Spleen (tissue), 11 donors: ENCODE results near the gene MAEA. TPM values are rescaled to one million over a fixed set of nuclear protein-coding genes. Genes with fewer than 3 reads are reported as not detected.

ENCODE experiments used
- DNase-seq: peaks from one replicate; pipeline ENCODE4 v3.0.0-alpha.2; 2020
- H3K27ac ChIP-seq, 8 donors: fragments of 200-600 bp; sonication (generic) in 7 of 8; 1 replicate in 4 of 8; 2 replicates in 4 of 8; pipeline versions ENCODE4 v1.5.0 to v1.8.0; 2016 to 2021; ENCODE audit warnings: inconsistent platforms in 4 of 8, mild to moderate bottlenecking in 4 of 8, moderate library complexity in 1 of 8
- H3K27me3 ChIP-seq, 7 donors: fragments of 200-600 bp; sonication (generic) in 6 of 7; replicated peaks in 1 of 7; 1 replicate in 4 of 7; 2 replicates in 3 of 7; pipeline versions ENCODE4 v1.5.0 to v1.8.0; 2016 to 2021; ENCODE audit warnings: inconsistent platforms in 3 of 7, mild to moderate bottlenecking in 1 of 7
- H3K36me3 ChIP-seq, 6 donors: fragments of 200-600 bp; sonication (generic) in 5 of 6; 1 replicate in 4 of 6; 2 replicates in 2 of 6; pipeline versions ENCODE4 v1.5.0 to v1.8.0; 2016 to 2021; ENCODE audit warnings: inconsistent platforms in 2 of 6
- H3K4me1 ChIP-seq, 6 donors: fragments of 200-600 bp; sonication (generic) in 5 of 6; 1 replicate in 3 of 6; 2 replicates in 3 of 6; pipeline versions ENCODE4 v1.5.0 to v1.8.0; 2016 to 2021; ENCODE audit warnings: inconsistent platforms in 3 of 6
- H3K4me3 ChIP-seq, 8 donors: fragments of 200-600 bp; sonication (generic) in 7 of 8; 1 replicate in 4 of 8; 2 replicates in 4 of 8; pipeline versions ENCODE4 v1.5.0 to v1.8.0; 2016 to 2021; ENCODE audit warnings: inconsistent platforms in 4 of 8, mild to moderate bottlenecking in 4 of 8, moderate library complexity in 2 of 8
- H3K9me3 ChIP-seq, 8 donors: fragments of 200-600 bp; sonication (generic) in 7 of 8; 1 replicate in 4 of 8; 2 replicates in 4 of 8; pipeline versions ENCODE4 v1.5.0 to v1.8.0; 2016 to 2021; ENCODE audit warnings: inconsistent platforms in 4 of 8
- CTCF ChIP-seq, 11 experiments: fragments of 200-600 bp in 7 of 11; fragments of 450-650 bp in 4 of 11; sonication (generic) in 4 of 11; IDR thresholded peaks in 8 of 11; conservative IDR thresholded peaks in 3 of 11; 1 replicate in 7 of 11; 2 replicates in 4 of 11; pipeline versions ENCODE4 v1.4.0 to v1.8.0; 2016 to 2021; ENCODE audit warnings: antibody characterized with exemption in 11 of 11, inconsistent platforms in 4 of 11, mild to moderate bottlenecking in 1 of 11
- POLR2A ChIP-seq, 3 donors: fragments of 450-650 bp; IDR thresholded peaks; one replicate each; pipeline ENCODE4 v1.5.1; 2017; ENCODE audit warnings: antibody characterized with exemption in 3 of 3, mild to moderate bottlenecking in 1 of 3
- POLR2AphosphoS5 ChIP-seq, 3 donors: sonication (generic); formaldehyde crosslinking; IDR thresholded peaks; one replicate each; pipeline ENCODE4 v1.5.1; 2017; ENCODE audit warnings: antibody characterized with exemption in 3 of 3
- WGBS, 5 donors: extraction: QIAGEN DNeasy Blood & Tissue Kit in 3 of 5; methylation state at CpG; one replicate each; pipeline versions ENCODE4 v1.1.5 to v1.1.7; 2013 to 2018; 5-methylcytosine and 5-hydroxymethylcytosine counted together
- intact Hi-C: fragments of 100-400 bp; cut with DNase I; formaldehyde crosslinking; loops from one replicate; pipeline ENCODE4 v1.15.0; 2023; ENCODE audit warnings: low total_unique reads
- polyA plus RNA-seq, 3 donors: library from polyadenylated mRNA; stranded (reverse); fragments of 200-250 nt; gene quantifications; one replicate each; pipeline ENCODE4 v1.2.1, GENCODE V29; 2013
- total RNA-seq, 7 donors: library from RNA; depleted of rRNA in 3 of 7; stranded (reverse); fragments of >200 nt in 3 of 7; fragmentation: NEBNext Ultra II Directional in 4 of 7; extraction: Animal tissue kit (Norgen Biotek cat#: 25700) in 4 of 7; gene quantifications; one replicate each; pipeline versions ENCODE4 v1.1.0 to v1.2.1, GENCODE V29; 2016 to 2021
- donor health status: healthy with polysubstance abuse.
- donor health status: DM: no; HTN: no; CAD: no; lungs with moderate emphysema.
- donor health status: DM: no; HTN: no; CAD: no.
- donor health status: Bipolar disorder and iron deficiency.
- donor health status: healthy.
- donor health status: DM: no; HTN: no; CAD: no.
- donor health status: DM: yes; HTN: yes; CAD: no.

MAEA gene
- total and polyA plus RNA-seq, 10 donors, result 46.6 to 112 (median 80.1) TPM

- no peaks in the 10 kb centered on the region for H3K9me3 ChIP-seq
- intact Hi-C loops, result no loop called here
- peaks cover 0 to 90% (median 20%) of the 10 kb centered on the region in 6 donors for H3K36me3 ChIP-seq
- peaks cover 0 to 18% (median 4%) of the 10 kb centered on the region in 6 donors for H3K4me1 ChIP-seq
- WGBS, 5 donors, result 79 to 90% (median 89%) methylated on average over 13 to 29 of the region's 29 CpGs
- DNase-seq, result no peak
- peak overlapping the region in 2 of 8 donors; percentile 46 to 67 for H3K27ac ChIP-seq
- no peaks in the 10 kb centered on the region for H3K27me3 ChIP-seq
- H3K4me3 ChIP-seq, result no peak overlapping the region
- TF ChIP-seq CTCF (IDR thresholded peaks at IDR 0.05 in 8 of 11, conservative IDR thresholded peaks at IDR 0.05 in 3 of 11), result no peak
- no peak for TF ChIP-seq POLR2A (IDR thresholded peaks at IDR 0.05)
- TF ChIP-seq POLR2AphosphoS5 (IDR thresholded peaks at IDR 0.05), result peak in 2 of 3 donors; percentile 11 to 55
These were observed 71.0 kb downstream of the MAEA start for GRCh38 chr4:1360423-1361283.

GRCh38 chr4:1361431-1361830, 71.7 kb downstream of the MAEA start:
- TF ChIP-seq POLR2A (IDR thresholded peaks at IDR 0.05), result no peak
- TF ChIP-seq CTCF (IDR thresholded peaks at IDR 0.05 in 8 of 11, conservative IDR thresholded peaks at IDR 0.05 in 3 of 11), result no peak
- no peak for TF ChIP-seq POLR2AphosphoS5 (IDR thresholded peaks at IDR 0.05)
- Histone ChIP-seq H3K36me3 (peaks cover 0 to 90% (median 19%) of the 10 kb centered on the region in 6 donors), H3K27me3 (no peaks in the 10 kb centered on the region), H3K27ac (no peak overlapping the region), H3K9me3 (no peaks in the 10 kb centered on the region), H3K4me3 (no peak overlapping the region), H3K4me1 (peaks cover 0 to 10% (median 1%) of the 10 kb centered on the region in 6 donors)
- WGBS, 5 donors, result 87 to 94% (median 90%) methylated on average over 18 of the region's 18 CpGs
- intact Hi-C loops, result no loop called here
- DNase-seq, result no peak

GRCh38 chr4:1362046-1362445, 72.4 kb downstream of the MAEA start:
- TF ChIP-seq POLR2A (IDR thresholded peaks at IDR 0.05) (no peak), CTCF (IDR thresholded peaks at IDR 0.05 in 8 of 11, conservative IDR thresholded peaks at IDR 0.05 in 3 of 11) (no peak), POLR2AphosphoS5 (IDR thresholded peaks at IDR 0.05) (no peak)
- 93 to 96% (median 95%) methylated on average over 8 to 10 of the region's 10 CpGs for WGBS, 5 donors
- peaks cover 0 to 91% (median 25%) of the 10 kb centered on the region in 6 donors for H3K36me3 ChIP-seq

GRCh38 chr4:1362521-1362920, 72.8 kb downstream of the MAEA start:
- Histone ChIP-seq H3K4me3 (no peak overlapping the region), H3K27me3 (no peaks in the 10 kb centered on the region), H3K27ac (no peak overlapping the region), H3K4me1 (peaks cover 0 to 8% (median 0%) of the 10 kb centered on the region in 6 donors), H3K9me3 (no peaks in the 10 kb centered on the region), H3K36me3 (peaks cover 0 to 91% (median 24%) of the 10 kb centered on the region in 6 donors)
- intact Hi-C loops, result no loop called here
- TF ChIP-seq CTCF (IDR thresholded peaks at IDR 0.05 in 8 of 11, conservative IDR thresholded peaks at IDR 0.05 in 3 of 11), result no peak
- TF ChIP-seq POLR2AphosphoS5 (IDR thresholded peaks at IDR 0.05), result no peak
- no peak for TF ChIP-seq POLR2A (IDR thresholded peaks at IDR 0.05)
- WGBS, 5 donors, result 90 to 95% (median 93%) methylated on average over 13 to 17 of the region's 17 CpGs
- DNase-seq, result no peak

More at GRCh38 chr4:1362046-1362445, 72.4 kb downstream of the MAEA start:
- H3K4me3 ChIP-seq, result no peak overlapping the region
- no peak for DNase-seq
- H3K9me3 ChIP-seq, result no peaks in the 10 kb centered on the region
- H3K27ac ChIP-seq, result no peak overlapping the region
- H3K27me3 ChIP-seq, result no peaks in the 10 kb centered on the region
- H3K4me1 ChIP-seq, result peaks cover 0 to 8% (median 0%) of the 10 kb centered on the region in 6 donors
- intact Hi-C loops, result no loop called here
